T follicular helper cell (primary cell): Measurements from ENCODE around the gene AP2M1.
A peak's percentile ranks its signal among the peaks of the same experiment; 100 is the strongest.

ENCODE experiments used
- DNase-seq: peaks from one replicate; pipeline ENCODE4 v3.0.0-alpha.2; 2020; ENCODE audit warnings: low read depth

AP2M1 gene

GRCh38 chr3:184180165-184180564, 5.5 kb downstream of the AP2M1 start:
- DNase-seq: no peak

- no peak for DNase-seq
Observed at GRCh38 chr3:184181596-184181995, 6.9 kb downstream of the AP2M1 start.

- DNase-seq: no peak
Observed at GRCh38 chr3:184183679-184184078, 9.0 kb downstream of the AP2M1 start.

GRCh38 chr3:184184546-184185230, 10.0 kb downstream of the AP2M1 start:
- no peak for DNase-seq

GRCh38 chr3:184185461-184186183, 11.0 kb downstream of the AP2M1 start:
- DNase-seq: peak; percentile 99

- DNase-seq: no peak
Observed at GRCh38 chr3:184186184-184186901, 11.7 kb downstream of the AP2M1 start, which contains the start of gene ABCF3. TSS of gene ABCF3 (plus strand) at chr3:184186199. CDS start at chr3:184186208, 9 bp downstream.

- DNase-seq: no peak
Observed at GRCh38 chr3:184186902-184187207, 12.2 kb downstream of the AP2M1 start.

GRCh38 chr3:184188080-184188479, 13.4 kb downstream of the AP2M1 start:
- no peak for DNase-seq

GRCh38 chr3:184189421-184189820, 14.8 kb downstream of the AP2M1 start:
- DNase-seq: no peak

GRCh38 chr3:184192889-184193288, 18.2 kb downstream of the AP2M1 start:
- DNase-seq: no peak

GRCh38 chr3:184193991-184194539, 19.4 kb downstream of the AP2M1 start:
- DNase-seq: no peak

- no peak for DNase-seq
Observed at GRCh38 chr3:184196536-184196935, 21.9 kb downstream of the AP2M1 start.

GRCh38 chr3:184198509-184198908, 23.9 kb downstream of the AP2M1 start:
- no peak for DNase-seq

- DNase-seq: no peak
Observed at GRCh38 chr3:184200825-184201224, 26.2 kb downstream of the AP2M1 start.

GRCh38 chr3:184203526-184203925, 28.9 kb downstream of the AP2M1 start:
- DNase-seq: no peak

GRCh38 chr3:184209146-184209923, 34.7 kb downstream of the AP2M1 start:
- DNase-seq: no peak

- no peak for DNase-seq
Observed at GRCh38 chr3:184211297-184211696, 36.6 kb downstream of the AP2M1 start.

- DNase-seq: no peak
Observed at GRCh38 chr3:184211718-184212117, 37.1 kb downstream of the AP2M1 start.

GRCh38 chr3:184218814-184219213, 44.2 kb downstream of the AP2M1 start:
- no peak for DNase-seq

- no peak for DNase-seq
Observed at GRCh38 chr3:184222521-184222920, 47.9 kb downstream of the AP2M1 start.

- no peak for DNase-seq
Observed at GRCh38 chr3:184223946-184224345, 49.3 kb downstream of the AP2M1 start.

- DNase-seq: peak; percentile 32
Observed at GRCh38 chr3:184227481-184227935, 52.9 kb downstream of the AP2M1 start.
